H54 (cell line): ENCODE data around the gene CCL1.

Experiments used
- DNase-seq: peaks from one replicate; pipeline ENCODE4 v3.0.0; 2011; ENCODE audit warnings: low spot score, mixed read lengths; ENCODE audit not compliant: insufficient read length
- FAIRE-seq: peaks from 3 replicates; lab custom pipeline; 2011; peaks lifted over from hg19 to GRCh38; lab: Jason Lieb, UNC
- POLR2A ChIP-seq: IDR thresholded peaks from 2 replicates; pipeline ENCODE4 v1.6.1; 2011; ENCODE audit warnings: low read depth, mild to moderate bottlenecking, low read length

Gene CCL1

GRCh38 chr17:34390649-34391048 lies 27.6 kb upstream of the CCL1 start:
- no peak for TF ChIP-seq POLR2A
- no peak for DNase-seq
- no peak for FAIRE-seq

DNA sequence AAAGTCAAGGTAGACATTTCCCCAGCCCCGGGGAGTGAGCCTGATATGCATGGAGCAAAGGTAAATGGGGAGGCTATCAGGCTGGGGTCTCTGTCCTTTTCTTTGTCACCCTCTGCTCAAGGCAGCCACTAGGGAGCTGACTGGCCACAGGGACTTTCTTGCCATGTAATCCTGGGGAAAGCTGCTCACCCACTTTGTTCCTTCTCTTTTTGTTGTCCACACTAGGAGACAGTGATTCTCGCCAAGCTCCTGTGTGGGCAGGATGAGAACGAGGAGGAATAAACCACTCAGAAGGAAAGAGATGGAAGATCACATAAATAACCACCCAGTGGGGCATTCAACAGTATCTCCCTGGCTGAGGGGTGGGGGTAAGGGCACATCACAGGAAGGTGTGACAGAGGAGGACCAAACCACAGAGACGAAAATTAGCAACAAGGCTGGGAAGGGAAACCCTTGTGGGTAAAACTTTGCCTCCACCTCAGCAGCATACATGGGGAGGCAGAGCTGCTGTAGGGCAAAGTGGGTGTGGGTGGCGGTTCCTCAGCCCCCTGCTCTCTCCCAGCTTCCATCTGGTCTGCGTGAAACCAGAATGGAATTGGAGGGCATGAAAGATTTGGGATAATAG lies 26.2 kb upstream of the CCL1 start:
- no peak for TF ChIP-seq POLR2A
- DNase-seq (no peak), FAIRE-seq (no peak)

DNA sequence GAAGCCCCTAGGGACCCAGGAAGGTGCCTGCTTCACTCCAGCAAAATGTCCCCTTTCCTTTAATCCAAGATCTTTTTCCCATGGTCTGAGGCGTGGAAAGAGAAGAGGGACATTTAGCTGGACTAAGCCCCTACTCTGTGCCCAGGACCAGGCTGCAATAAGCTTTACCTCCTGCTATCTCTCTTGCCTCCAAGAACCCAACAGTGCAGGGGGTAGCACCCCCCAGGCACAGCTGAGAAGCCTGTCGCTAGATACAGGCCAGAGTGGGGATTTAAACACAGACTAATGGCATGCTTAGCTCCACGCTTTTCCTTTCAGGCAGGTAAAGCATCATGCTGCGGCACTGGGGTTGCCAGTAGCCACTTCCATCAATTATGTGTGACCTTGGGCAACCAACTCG lies 24.5 kb upstream of the CCL1 start:
- DNase-seq (no peak), FAIRE-seq (no peak)
- no peak for TF ChIP-seq POLR2A

- TF ChIP-seq POLR2A = no peak
- FAIRE-seq = no peak
- no peak for DNase-seq
Observed at GRCh38 chr17:34386697-34387550, 23.9 kb upstream of the CCL1 start.

GRCh38 chr17:34386343-34386696 lies 23.3 kb upstream of the CCL1 start:
- no peak for TF ChIP-seq POLR2A
- no peak for DNase-seq
- no peak for FAIRE-seq

DNA sequence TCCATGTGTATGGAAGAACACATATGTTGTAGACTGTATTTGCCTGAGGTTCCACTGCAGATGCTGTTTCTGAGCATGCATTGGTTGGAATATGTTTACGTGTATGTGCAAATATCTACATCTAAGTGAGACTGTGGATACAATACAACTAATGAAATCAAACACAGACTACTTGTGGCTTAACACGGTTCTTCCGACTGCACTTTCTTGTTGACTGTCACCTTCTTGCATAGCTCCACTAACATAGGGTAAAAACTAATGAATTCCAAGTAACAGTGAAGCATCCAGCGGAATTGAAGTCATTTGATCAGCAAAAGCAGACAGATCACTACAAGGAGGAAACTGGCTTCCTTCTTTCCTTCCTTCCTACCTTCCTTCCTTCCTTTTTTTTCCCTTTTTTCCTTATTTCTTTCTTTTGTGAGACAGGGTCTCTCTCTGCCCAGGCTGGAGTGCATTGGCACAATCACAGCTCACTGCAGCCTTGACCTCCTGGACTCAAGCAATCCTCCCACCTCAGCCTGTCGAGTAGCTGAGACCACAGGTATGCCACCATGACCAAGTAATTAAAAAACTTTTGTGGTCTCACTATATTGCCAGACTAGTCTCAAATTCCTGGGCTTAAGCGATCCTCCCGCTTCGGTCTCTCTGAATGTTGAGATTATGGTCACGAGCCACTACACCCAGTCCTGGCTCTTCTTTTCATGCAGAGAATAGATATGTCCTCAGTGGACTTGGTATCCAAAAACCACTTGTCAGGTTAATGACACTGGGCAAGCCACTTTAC lies 22.0 kb upstream of the CCL1 start:
- TF ChIP-seq POLR2A = no peak
- FAIRE-seq (no peak), DNase-seq (no peak)

GRCh38 chr17:34384271-34384670 lies 21.2 kb upstream of the CCL1 start:
- TF ChIP-seq POLR2A = no peak
- FAIRE-seq (no peak), DNase-seq (no peak)

DNA sequence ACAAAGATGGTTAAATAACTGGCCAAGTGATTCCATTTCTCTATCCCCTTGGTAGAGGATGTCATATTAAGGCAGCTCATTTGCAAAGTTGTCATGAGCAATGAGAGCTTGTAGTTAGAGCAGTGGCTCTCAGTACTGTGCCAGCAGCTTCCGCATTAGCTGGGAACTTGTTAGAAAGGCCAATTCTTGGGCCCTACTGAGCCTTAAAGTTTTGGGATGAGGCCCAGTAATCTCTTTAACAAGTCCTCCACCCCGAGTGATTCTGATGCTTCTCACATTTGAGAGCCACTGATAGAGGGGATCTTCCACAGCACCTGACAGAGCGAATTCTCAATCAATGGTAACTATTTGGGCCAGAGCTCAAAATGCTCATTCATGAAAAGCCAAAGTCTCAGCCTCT lies 20.2 kb upstream of the CCL1 start:
- TF ChIP-seq POLR2A = no peak
- DNase-seq (no peak), FAIRE-seq (no peak)

DNA sequence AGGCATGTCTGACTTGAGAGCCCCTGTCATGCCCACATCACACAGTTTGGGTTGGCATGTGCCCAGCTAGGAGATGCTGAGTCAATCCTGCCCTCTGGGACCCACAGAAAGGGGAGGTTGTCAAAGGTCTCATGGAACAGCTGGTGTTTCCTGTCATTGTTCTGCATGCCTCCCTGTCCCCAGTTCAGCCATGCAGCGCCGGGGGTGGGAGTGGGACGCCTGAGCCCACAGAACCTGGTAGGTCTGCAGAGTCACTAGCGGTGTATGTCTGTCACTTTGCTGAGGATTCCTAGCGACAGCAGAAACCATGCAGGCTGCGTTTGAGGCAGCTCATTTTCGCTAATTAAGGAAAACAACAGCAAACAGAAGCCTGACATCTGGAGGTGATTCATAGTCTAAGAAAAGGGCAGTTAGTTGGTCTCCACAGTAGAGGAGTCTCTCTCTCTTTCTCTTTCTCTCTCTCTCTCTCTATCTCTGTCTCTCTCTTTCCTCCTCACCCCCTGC lies 19.6 kb upstream of the CCL1 start:
- no peak for DNase-seq
- FAIRE-seq = no peak
- TF ChIP-seq POLR2A = no peak

DNA sequence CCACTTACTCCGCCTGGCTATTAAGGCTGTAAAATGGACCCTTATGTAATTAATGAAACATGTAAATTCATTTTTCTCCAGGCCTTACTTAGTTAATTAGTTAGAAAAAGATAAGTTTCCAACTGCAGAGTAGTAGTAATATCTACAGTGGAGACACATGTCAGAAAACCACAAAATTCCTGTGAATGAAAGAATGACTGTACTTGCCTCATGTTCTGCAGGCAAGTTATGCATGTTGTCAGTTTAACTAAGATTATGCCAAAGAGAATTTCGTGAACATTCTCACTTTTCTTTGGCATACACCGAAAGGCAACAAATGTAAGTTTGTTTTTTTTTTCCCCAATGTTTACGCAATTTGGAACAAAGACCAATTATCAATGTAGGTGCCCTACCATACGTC lies 16.8 kb upstream of the CCL1 start:
- no peak for FAIRE-seq
- no peak for DNase-seq

DNA sequence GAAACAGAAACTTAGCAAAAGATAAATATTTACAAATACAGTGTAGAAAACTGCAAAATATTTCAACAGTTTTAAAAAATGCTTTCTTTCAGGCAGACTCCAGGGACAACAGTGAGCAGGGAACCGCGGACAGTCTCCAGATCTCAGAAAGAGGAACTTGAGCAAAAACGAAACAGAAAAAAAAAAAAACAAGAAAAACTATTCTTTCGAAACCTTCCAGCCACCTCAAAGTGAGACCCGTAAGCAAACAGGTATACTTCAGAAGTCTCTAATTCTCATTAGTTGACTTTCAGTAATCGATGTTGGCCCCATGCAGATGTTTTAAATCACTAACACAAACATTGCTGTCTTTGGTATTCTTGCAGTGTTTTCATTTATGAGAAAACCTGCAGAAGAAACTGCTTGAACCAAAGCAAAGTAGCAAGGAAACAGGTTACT lies 15.7 kb upstream of the CCL1 start:
- no peak for TF ChIP-seq POLR2A
- no peak for FAIRE-seq
- no peak for DNase-seq

More for the DNA sequence above, 16.8 kb upstream of the CCL1 start:
- TF ChIP-seq POLR2A = no peak

GRCh38 chr17:34377078-34377823 lies 14.2 kb upstream of the CCL1 start:
- no peak for FAIRE-seq
- TF ChIP-seq POLR2A = no peak
- DNase-seq = no peak

- DNase-seq (no peak), FAIRE-seq (no peak)
- no peak for TF ChIP-seq POLR2A
Observed at GRCh38 chr17:34375426-34375997, 12.5 kb upstream of the CCL1 start.
